AG04450 (cell line): Measurements from ENCODE around the gene PRCC. TPM values are rescaled to one million over a fixed set of nuclear protein-coding genes. Genes with fewer than 3 reads are reported as not detected.

Experiments
- CTCF ChIA-PET: fragments of 300-600, 350-600 bp; formaldehyde crosslinking; extraction: SDS; loops from one replicate; lab custom pipeline; 2022; ENCODE audit warnings: antibody characterized with exemption, inconsistent platforms; lab: Charles Lee
- POLR2A ChIA-PET: fragments of 350-600 bp; formaldehyde crosslinking; extraction: SDS; loops from one replicate; lab custom pipeline; 2021; ENCODE audit warnings: antibody characterized with exemption, inconsistent platforms; lab: Yijun Ruan, JAX
- DNase-seq: peaks from one replicate; pipeline ENCODE4 v3.0.0-alpha.2; 2011; ENCODE audit warnings: low read depth, low spot score
- H3K27ac ChIP-seq: one replicate; pipeline ENCODE4 v1.5.1; 2012; ENCODE audit warnings: low read depth, low read length, control low read depth
- H3K27me3 ChIP-seq: one replicate; pipeline ENCODE4 v1.6.0; 2012; ENCODE audit warnings: low read length; ENCODE audit not compliant: control insufficient read depth, insufficient read depth
- H3K4me3 ChIP-seq: 2 replicates; pipeline ENCODE4 v1.5.1; 2011; ENCODE audit warnings: mild to moderate bottlenecking, low read depth, low read length, control low read depth
- H3K9me3 ChIP-seq: 2 replicates; pipeline ENCODE4 v1.5.1; 2012; ENCODE audit warnings: low read length; ENCODE audit not compliant: control insufficient read depth, insufficient read depth
- CTCF ChIP-seq: IDR thresholded peaks from 2 replicates; pipeline ENCODE4 v1.5.1; 2011; ENCODE audit warnings: low read depth, low read length, control low read depth, inconsistent platforms
- polyA plus RNA-seq: library from polyadenylated mRNA; depleted of rRNA; stranded (reverse); fragments of >200 nt; gene quantifications from 2 replicates; pipeline ENCODE4 v1.2.3, GENCODE V29; 2011; rRNA removed

PRCC gene
- polyA plus RNA-seq, 1 experiment = 51.1 TPM

- no peak for TF ChIP-seq CTCF
- CTCF ChIA-PET = interaction anchor here (1.2 to 3.3 kb wide), 4 partner anchors 8 to 36 kb away, joined by 3 to 27 read pairs (median 6); partner anchors contain the start of gene INSRR
- Histone ChIP-seq H3K4me3 (no peak overlapping the region), H3K27ac (no peak overlapping the region), H3K27me3 (peaks cover 83% of the 10 kb centered on the region), H3K9me3 (peaks cover 3% of the 10 kb centered on the region; the same call in 1 of the 2 replicates)
- DNase-seq = no peak
- POLR2A ChIA-PET = no interaction called here
These were observed 80.5 kb downstream of the PRCC start for GRCh38 chr1:156847591-156848460.

- ChIA-PET CTCF (interaction anchor here (0.9 to 3.3 kb wide), 5 partner anchors 8 to 36 kb away, joined by 3 to 27 read pairs (median 5); partner anchors contain the start of gene INSRR), POLR2A (interaction anchor here (0.6 kb wide), 1 partner anchor 70 kb away, joined by 3 read pairs; no protein-coding TSS in a partner anchor)
- H3K9me3 ChIP-seq = peaks cover 4% of the 10 kb centered on the region; the same call in 1 of the 2 replicates
- H3K4me3 ChIP-seq = no peak overlapping the region
- peaks cover 79% of the 10 kb centered on the region for H3K27me3 ChIP-seq
- DNase-seq = no peak
- H3K27ac ChIP-seq = no peak overlapping the region
- TF ChIP-seq CTCF = no peak
These were observed 81.3 kb downstream of the PRCC start for GRCh38 chr1:156848461-156849150.

GRCh38 chr1:156849151-156849496 is 81.8 kb downstream of the PRCC start:
- no peak overlapping the region for H3K27ac ChIP-seq
- ChIA-PET POLR2A (interaction anchor here (0.6 kb wide), 1 partner anchor 71 kb away, joined by 3 read pairs; no protein-coding TSS in a partner anchor), CTCF (interaction anchor here (0.9 to 3.3 kb wide), 3 partner anchors 10 to 27 kb away, joined by 4 to 27 read pairs (median 6); partner anchors contain the start of gene INSRR)
- peaks cover 79% of the 10 kb centered on the region for H3K27me3 ChIP-seq
- no peak for DNase-seq
- no peak overlapping the region for H3K4me3 ChIP-seq
- no peak for TF ChIP-seq CTCF
- peaks cover 9% of the 10 kb centered on the region; the same call in 1 of the 2 replicates for H3K9me3 ChIP-seq

Other genes with a start within 250 kb of the PRCC start
- 6.2 and 6.3 TPM in 2 replicates for gene IQGAP3, start 195.0 kb upstream of the PRCC start, polyA plus RNA-seq
- not detected in 2 replicates for gene TTC24, start 187.8 kb upstream of the PRCC start, polyA plus RNA-seq
- gene NAXE, start 175.8 kb upstream of the PRCC start, polyA plus RNA-seq = 29.9 and 38.7 TPM in 2 replicates
- 23.1 and 27.6 TPM in 2 replicates for gene GPATCH4, start 166.1 kb upstream of the PRCC start, polyA plus RNA-seq
- not detected in 2 replicates for gene HAPLN2, start 148.1 kb upstream of the PRCC start, polyA plus RNA-seq
- 0.05 TPM in 1 of 2 replicates, not detected in the other for gene BCAN, start 125.4 kb upstream of the PRCC start, polyA plus RNA-seq
- 15.7 and 19.2 TPM in 2 replicates for gene NES, start 90.1 kb upstream of the PRCC start, polyA plus RNA-seq
- 12.8 and 15.5 TPM in 2 replicates for gene CRABP2, start 62.0 kb upstream of the PRCC start, polyA plus RNA-seq
- 7.9 and 8.3 TPM in 2 replicates for gene METTL25B, start 39.1 kb upstream of the PRCC start, polyA plus RNA-seq
- 25.6 and 29.1 TPM in 2 replicates for gene ISG20L2, start 38.8 kb upstream of the PRCC start, polyA plus RNA-seq
- 65.5 and 80.4 TPM in 2 replicates for gene MRPL24, start 26.4 kb upstream of the PRCC start, polyA plus RNA-seq
- 155 TPM in 2 replicates for gene HDGF, start 15.9 kb upstream of the PRCC start, polyA plus RNA-seq
- 0.09 TPM in 1 of 2 replicates, not detected in the other for gene SH2D2A, start 49.3 kb downstream of the PRCC start, polyA plus RNA-seq
- not detected in 2 replicates for gene INSRR, start 91.6 kb downstream of the PRCC start, polyA plus RNA-seq
- not detected in 2 replicates for gene NTRK1, start 93.3 kb downstream of the PRCC start, polyA plus RNA-seq
- gene PEAR1, start 126.2 kb downstream of the PRCC start, polyA plus RNA-seq = 14.9 and 16.1 TPM in 2 replicates
- gene LRRC71, start 153.1 kb downstream of the PRCC start, polyA plus RNA-seq = not detected in 2 replicates